H1 (cell line): Measurements from ENCODE around the gene S100A12.

ENCODE experiments used
- BCL11A ChIP-seq, 2 experiments: IDR thresholded peaks; one replicate each; pipeline ENCODE4 v1.6.1; 2011; ENCODE audit warnings: low read depth in 2 of 2, low read length in 2 of 2, mild to moderate bottlenecking in 2 of 2
- CREB1 ChIP-seq: IDR thresholded peaks from 2 replicates; pipeline ENCODE4 v1.6.1; 2012; ENCODE audit warnings: inconsistent platforms
- POLR2A ChIP-seq, 2 experiments: IDR thresholded peaks; 1 replicate in 1 of 2; 2 replicates in 1 of 2; pipeline ENCODE4 v1.6.1; 2011; ENCODE audit warnings: low read depth in 2 of 2, low read length in 2 of 2, mild to moderate bottlenecking in 2 of 2; ENCODE audit errors: control extremely low read depth in 1 of 2
- RAD21 ChIP-seq, 2 experiments: IDR thresholded peaks in 1 of 2; conservative IDR thresholded peaks in 1 of 2; 2 replicates each; pipeline ENCODE4 v1.6.1; 2011; ENCODE audit warnings: low read depth in 2 of 2, low read length in 2 of 2, improper control_type of control experiment in 1 of 2, inconsistent platforms in 1 of 2, mild to moderate bottlenecking in 1 of 2, moderate library complexity in 1 of 2
- RFX5 ChIP-seq: IDR thresholded peaks from 2 replicates; pipeline ENCODE4 v1.6.1; 2011; ENCODE audit warnings: low read depth, low read length, improper control_type of control experiment, borderline replicate concordance
- SIX5 ChIP-seq: IDR thresholded peaks from 2 replicates; pipeline ENCODE4 v1.6.1; 2011; ENCODE audit warnings: mild to moderate bottlenecking, low read depth, low read length
- SRF ChIP-seq: IDR thresholded peaks from 2 replicates; pipeline ENCODE4 v1.6.1; 2011; ENCODE audit warnings: mild to moderate bottlenecking, low read depth, low read length, moderate library complexity
- SUZ12 ChIP-seq: fragments of 200-600 bp; sonication (generic); IDR thresholded peaks from 2 replicates; pipeline ENCODE4 v1.6.1; 2012; ENCODE audit warnings: mild to moderate bottlenecking, inconsistent platforms, low read length, moderate library complexity, mixed read lengths
- TAF7 ChIP-seq: optimal IDR thresholded peaks from 2 replicates; pipeline ENCODE3; 2011; ENCODE audit warnings: low read depth, mild to moderate bottlenecking, inconsistent platforms, low read length, moderate library complexity, borderline replicate concordance
- TEAD4 ChIP-seq: IDR thresholded peaks from 2 replicates; pipeline ENCODE4 v1.6.1; 2012; ENCODE audit warnings: low read depth, low read length, inconsistent platforms, mixed read lengths
- TF ChIP-seq, protein P1 (sequence below), 3 experiments: IDR thresholded peaks; 1 replicate in 2 of 3; 2 replicates in 1 of 3; pipeline versions ENCODE4 v1.5.1 to v1.6.1; 2011; ENCODE audit warnings: low read length in 3 of 3, mild to moderate bottlenecking in 3 of 3, inconsistent platforms in 2 of 3, low read depth in 1 of 3, moderate library complexity in 1 of 3; ENCODE audit not compliant: insufficient read depth in 1 of 3; ENCODE audit errors: control extremely low read depth in 1 of 3
- TF ChIP-seq, protein P2 (sequence below): IDR thresholded peaks from 2 replicates; pipeline ENCODE4 v1.6.1; 2012; ENCODE audit warnings: inconsistent platforms

DNA sequence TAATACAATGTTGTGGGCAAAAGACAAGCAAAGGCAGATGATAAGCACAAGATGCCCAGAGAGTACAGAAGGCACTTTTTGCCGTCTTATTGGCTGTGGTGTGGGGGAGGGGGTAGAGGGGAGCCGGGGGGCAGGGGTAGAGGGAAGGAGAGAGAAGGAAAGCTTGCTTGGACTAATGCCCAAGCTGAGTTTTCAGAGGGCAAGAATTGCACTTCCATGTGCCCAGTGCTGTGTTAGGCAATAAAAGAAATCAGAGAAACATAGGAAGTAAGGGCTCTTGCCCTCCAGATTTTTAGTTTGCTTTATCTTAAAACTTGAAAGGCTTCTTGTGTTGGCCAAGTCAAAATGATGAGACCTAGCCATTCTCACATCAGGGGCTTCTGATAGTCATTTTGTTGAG, 8.3 kb downstream of the S100A12 start:
- TF ChIP-seq RAD21 (IDR thresholded peaks at IDR 0.05 in 1 of 2, conservative IDR thresholded peaks at IDR 0.05 in 1 of 2; ENCODE audit: low read depth in 2 of 2, low read length in 2 of 2) = no peak
- TF ChIP-seq, protein P1, sequence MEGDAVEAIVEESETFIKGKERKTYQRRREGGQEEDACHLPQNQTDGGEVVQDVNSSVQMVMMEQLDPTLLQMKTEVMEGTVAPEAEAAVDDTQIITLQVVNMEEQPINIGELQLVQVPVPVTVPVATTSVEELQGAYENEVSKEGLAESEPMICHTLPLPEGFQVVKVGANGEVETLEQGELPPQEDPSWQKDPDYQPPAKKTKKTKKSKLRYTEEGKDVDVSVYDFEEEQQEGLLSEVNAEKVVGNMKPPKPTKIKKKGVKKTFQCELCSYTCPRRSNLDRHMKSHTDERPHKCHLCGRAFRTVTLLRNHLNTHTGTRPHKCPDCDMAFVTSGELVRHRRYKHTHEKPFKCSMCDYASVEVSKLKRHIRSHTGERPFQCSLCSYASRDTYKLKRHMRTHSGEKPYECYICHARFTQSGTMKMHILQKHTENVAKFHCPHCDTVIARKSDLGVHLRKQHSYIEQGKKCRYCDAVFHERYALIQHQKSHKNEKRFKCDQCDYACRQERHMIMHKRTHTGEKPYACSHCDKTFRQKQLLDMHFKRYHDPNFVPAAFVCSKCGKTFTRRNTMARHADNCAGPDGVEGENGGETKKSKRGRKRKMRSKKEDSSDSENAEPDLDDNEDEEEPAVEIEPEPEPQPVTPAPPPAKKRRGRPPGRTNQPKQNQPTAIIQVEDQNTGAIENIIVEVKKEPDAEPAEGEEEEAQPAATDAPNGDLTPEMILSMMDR (IDR thresholded peaks at IDR 0.05; ENCODE audit: control extremely low read depth in 1 of 3, insufficient read depth in 1 of 3, low read depth in 1 of 3, low read length in 3 of 3) = no peak
- TF ChIP-seq SRF = no peak
- TF ChIP-seq POLR2A (IDR thresholded peaks at IDR 0.05; ENCODE audit: control extremely low read depth in 1 of 2, low read depth in 2 of 2, low read length in 2 of 2) = no peak
- TF ChIP-seq SUZ12 = no peak
- TF ChIP-seq SIX5 = no peak
- TF ChIP-seq CREB1 = no peak
- TF ChIP-seq, protein P2, sequence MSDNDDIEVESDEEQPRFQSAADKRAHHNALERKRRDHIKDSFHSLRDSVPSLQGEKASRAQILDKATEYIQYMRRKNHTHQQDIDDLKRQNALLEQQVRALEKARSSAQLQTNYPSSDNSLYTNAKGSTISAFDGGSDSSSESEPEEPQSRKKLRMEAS = no peak
- TF ChIP-seq RFX5 = no peak
- TF ChIP-seq TAF7 = no peak
- no peak for TF ChIP-seq TEAD4
- no peak for TF ChIP-seq BCL11A (IDR thresholded peaks at IDR 0.05; ENCODE audit: low read depth in 2 of 2, low read length in 2 of 2)
